Neuronal stem cell (in vitro differentiated cells): ENCODE results near the gene AP5Z1.

Experiments used
- DNase-seq: peaks from one replicate; pipeline ENCODE4 v3.0.0-alpha.2; 2013; ENCODE audit warnings: low spot score
- H2AFZ ChIP-seq: one replicate; pipeline ENCODE4 v1.6.1; 2013; ENCODE audit warnings: mild to moderate bottlenecking, low read length, inconsistent platforms
- H2AK5ac ChIP-seq: 2 replicates; pipeline ENCODE4 v1.6.1; 2013; ENCODE audit warnings: low read depth, mild to moderate bottlenecking, inconsistent platforms, low read length, moderate library complexity, mixed read lengths
- H2BK120ac ChIP-seq: 2 replicates; pipeline ENCODE4 v1.6.1; 2013; ENCODE audit warnings: low read depth, mild to moderate bottlenecking, inconsistent platforms, low read length, moderate library complexity, mixed read lengths
- H2BK12ac ChIP-seq: one replicate; pipeline ENCODE4 v1.6.1; 2013; ENCODE audit warnings: low read length, inconsistent platforms
- H2BK15ac ChIP-seq: 2 replicates; pipeline ENCODE4 v1.6.1; 2013; ENCODE audit warnings: mild to moderate bottlenecking, low read length, inconsistent platforms, mixed read lengths
- H2BK5ac ChIP-seq: one replicate; pipeline ENCODE4 v1.6.1; 2013; ENCODE audit warnings: inconsistent platforms, mild to moderate bottlenecking, low read length, moderate library complexity
- H3K14ac ChIP-seq: one replicate; pipeline ENCODE4 v1.6.1; 2013; ENCODE audit warnings: low read length, inconsistent platforms
- H3K18ac ChIP-seq: 2 replicates; pipeline ENCODE4 v1.6.1; 2013; ENCODE audit warnings: low read length, inconsistent platforms
- H3K23ac ChIP-seq: 2 replicates; pipeline ENCODE4 v1.6.1; 2013; ENCODE audit warnings: low read depth, mild to moderate bottlenecking, mixed read lengths, low read length, inconsistent platforms; ENCODE audit not compliant: poor library complexity
- H3K27ac ChIP-seq: replicated peaks from 3 replicates; pipeline ENCODE4 v1.5.1; 2013; ENCODE audit warnings: low read length, inconsistent platforms
- H3K27me3 ChIP-seq, 3 experiments: 2 replicates each; pipeline ENCODE4 v1.6.1; 2013; ENCODE audit warnings: low read length in 3 of 3, mild to moderate bottlenecking in 2 of 3, inconsistent platforms in 1 of 3, low read depth in 1 of 3, mixed read lengths in 1 of 3, moderate library complexity in 1 of 3; ENCODE audit not compliant: control insufficient read depth in 3 of 3, insufficient read depth in 3 of 3
- H3K36me3 ChIP-seq, 2 donors: replicated peaks in 1 of 2; 2 replicates each; pipeline ENCODE4 v1.6.1; 2013; ENCODE audit warnings: low read length in 2 of 2; ENCODE audit not compliant: control insufficient read depth in 2 of 2, insufficient read depth in 2 of 2
- H3K4ac ChIP-seq: 2 replicates; pipeline ENCODE4 v1.6.1; 2013; ENCODE audit warnings: inconsistent platforms, mild to moderate bottlenecking, low read length, moderate library complexity
- H3K4me1 ChIP-seq, 2 donors: 1 replicate in 1 of 2; 2 replicates in 1 of 2; pipeline ENCODE4 v1.6.1; 2013; ENCODE audit warnings: low read length in 2 of 2, low read depth in 1 of 2; ENCODE audit not compliant: control insufficient read depth in 2 of 2, insufficient read depth in 1 of 2
- H3K4me2 ChIP-seq: one replicate; pipeline ENCODE4 v1.6.1; 2013; ENCODE audit warnings: mild to moderate bottlenecking, low read length, inconsistent platforms; ENCODE audit not compliant: insufficient read depth, poor library complexity, severe bottlenecking
- H3K4me3 ChIP-seq, 2 donors: 2 replicates each; pipeline ENCODE4 v1.5.1; 2013; ENCODE audit warnings: low read length in 2 of 2, mild to moderate bottlenecking in 2 of 2, inconsistent platforms in 1 of 2, moderate library complexity in 1 of 2
- H3K79me1 ChIP-seq: one replicate; pipeline ENCODE4 v1.6.1; 2013; ENCODE audit warnings: low read depth, mild to moderate bottlenecking, inconsistent platforms, low read length, moderate library complexity
- H3K9ac ChIP-seq: one replicate; pipeline ENCODE4 v1.6.1; 2013; ENCODE audit warnings: mild to moderate bottlenecking, low read depth, low read length, inconsistent platforms; ENCODE audit not compliant: poor library complexity
- H3K9me3 ChIP-seq, 2 donors: replicated peaks in 1 of 2; 2 replicates each; pipeline versions ENCODE3 to v1.6.1; 2013; ENCODE audit warnings: low read length in 2 of 2, mild to moderate bottlenecking in 2 of 2, inconsistent platforms in 1 of 2, low read depth in 1 of 2, mixed read lengths in 1 of 2, moderate library complexity in 1 of 2; ENCODE audit not compliant: control insufficient read depth in 2 of 2, insufficient read depth in 1 of 2
- H4K8ac ChIP-seq: one replicate; pipeline ENCODE4 v1.6.1; 2013; ENCODE audit warnings: low read depth, mild to moderate bottlenecking, inconsistent platforms, low read length, moderate library complexity
- H4K91ac ChIP-seq: one replicate; pipeline ENCODE4 v1.6.1; 2013; ENCODE audit warnings: low read length, low read depth, mild to moderate bottlenecking, inconsistent platforms; ENCODE audit not compliant: poor library complexity
- WGBS, 2 donors: extraction: QIAGEN DNeasy Blood & Tissue Kit; methylation state at CpG; one replicate each; pipeline ENCODE4 v1.1.7; 2013; ENCODE audit warnings: missing lambda C conversion rate in 2 of 2, mixed read lengths in 1 of 2; ENCODE audit not compliant: insufficient read length in 2 of 2, insufficient replicate concordance in 1 of 2; ENCODE audit errors: extremely low coverage in 2 of 2; 5-methylcytosine and 5-hydroxymethylcytosine counted together

AP5Z1 gene

DNA sequence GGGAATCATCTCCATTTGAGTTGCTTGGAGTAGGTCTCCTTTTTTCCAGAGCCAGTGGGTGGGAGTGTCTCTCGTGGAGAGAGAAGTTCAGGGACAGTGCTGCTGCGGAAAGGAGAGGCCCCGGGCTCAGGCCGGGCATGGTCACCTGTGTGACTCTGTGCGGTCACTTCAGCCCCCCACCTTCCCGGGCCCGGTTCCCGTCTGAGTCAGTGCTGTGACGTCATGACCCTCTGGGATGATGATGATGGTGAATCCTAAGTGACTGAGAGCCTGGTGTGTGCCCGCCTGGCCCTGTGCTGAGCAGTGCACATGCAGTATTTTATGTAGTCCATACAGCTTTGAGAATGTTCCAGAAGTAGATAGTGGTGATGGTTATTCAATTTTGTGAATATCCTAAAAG, 32.6 kb upstream of the AP5Z1 start:
- Histone ChIP-seq H3K14ac (no peak overlapping the region), H3K4ac (no peak overlapping the region), H3K4me1 (peaks cover 19 to 22% of the 10 kb centered on the region in 2 donors), H2AFZ (no peak overlapping the region), H3K23ac (no peak overlapping the region), H2BK5ac (no peak overlapping the region), H3K79me1 (peaks cover 9% of the 10 kb centered on the region), H2BK120ac (no peak overlapping the region), H2AK5ac (peak overlapping the region; percentile 2), H3K36me3 (peaks cover 12 to 51% of the 10 kb centered on the region in 2 donors), H3K9ac (no peak overlapping the region), H2BK12ac (no peak overlapping the region), H3K27me3 (no peaks in the 10 kb centered on the region), H3K9me3 (peaks cover 0 to 2% of the 10 kb centered on the region in 2 donors), H3K18ac (peak overlapping the region; percentile 35), H2BK15ac (peak overlapping the region; percentile 20), H3K4me3 (no peak overlapping the region), H4K91ac (no peak overlapping the region), H3K27ac (no peak overlapping the region), H4K8ac (no peak overlapping the region), H3K4me2 (no peak overlapping the region)
- no peak for DNase-seq
- WGBS, 2 donors = no CpG with 5 or more reads among the region's 10 CpGs

- no peak overlapping the region for H3K4ac ChIP-seq
- H3K23ac ChIP-seq = peak overlapping the region; percentile 11
- peak overlapping the region; percentile 87 for H3K27ac ChIP-seq
- peaks cover 9% of the 10 kb centered on the region for H3K79me1 ChIP-seq
- H4K8ac ChIP-seq = no peak overlapping the region
- no peak overlapping the region for H3K14ac ChIP-seq
- no peak overlapping the region for H2BK120ac ChIP-seq
- H3K36me3 ChIP-seq = peaks cover 12 to 67% of the 10 kb centered on the region in 2 donors
- peaks cover 0 to under 1% of the 10 kb centered on the region in 2 donors for H3K9me3 ChIP-seq
- H2BK12ac ChIP-seq = no peak overlapping the region
- no CpG with 5 or more reads among the region's 31 CpGs for WGBS, 2 donors
- H3K18ac ChIP-seq = peak overlapping the region; percentile 76
- H3K4me3 ChIP-seq = peak overlapping the region in 1 of 2 donors; percentile 13
- H2BK5ac ChIP-seq = no peak overlapping the region
- H3K9ac ChIP-seq = no peak overlapping the region
- peaks cover 8 to 10% of the 10 kb centered on the region in 2 donors for H3K4me1 ChIP-seq
- no peak overlapping the region for H2BK15ac ChIP-seq
- H3K27me3 ChIP-seq = no peaks in the 10 kb centered on the region
- peak overlapping the region; percentile 5 for H2AFZ ChIP-seq
- no peak overlapping the region for H2AK5ac ChIP-seq
- peak overlapping the region; percentile 78 for H3K4me2 ChIP-seq
- peak; percentile 84 for DNase-seq
- H4K91ac ChIP-seq = no peak overlapping the region
Observed at GRCh38 chr7:4744391-4745264, 30.8 kb upstream of the AP5Z1 start.

GRCh38 chr7:4745265-4745919, 30.0 kb upstream of the AP5Z1 start:
- Histone ChIP-seq H3K4ac (no peak overlapping the region), H3K36me3 (peaks cover 12 to 70% of the 10 kb centered on the region in 2 donors), H3K9ac (no peak overlapping the region), H3K23ac (no peak overlapping the region), H2BK15ac (no peak overlapping the region), H2BK12ac (no peak overlapping the region), H3K4me1 (peaks cover 8 to 9% of the 10 kb centered on the region in 2 donors), H4K91ac (no peak overlapping the region), H2AK5ac (no peak overlapping the region), H3K79me1 (peaks cover 9% of the 10 kb centered on the region), H4K8ac (no peak overlapping the region), H3K27me3 (no peaks in the 10 kb centered on the region), H2AFZ (no peak overlapping the region), H3K9me3 (no peaks in the 10 kb centered on the region), H2BK120ac (no peak overlapping the region), H2BK5ac (no peak overlapping the region), H3K18ac (peak overlapping the region; percentile 39), H3K4me2 (peak overlapping the region; percentile 14), H3K27ac (peak overlapping the region; percentile 87), H3K4me3 (no peak overlapping the region), H3K14ac (no peak overlapping the region)
- DNase-seq = no peak
- no CpG with 5 or more reads among the region's 18 CpGs for WGBS, 2 donors
